ENCODE results near the gene NAALADL2.

DNA sequence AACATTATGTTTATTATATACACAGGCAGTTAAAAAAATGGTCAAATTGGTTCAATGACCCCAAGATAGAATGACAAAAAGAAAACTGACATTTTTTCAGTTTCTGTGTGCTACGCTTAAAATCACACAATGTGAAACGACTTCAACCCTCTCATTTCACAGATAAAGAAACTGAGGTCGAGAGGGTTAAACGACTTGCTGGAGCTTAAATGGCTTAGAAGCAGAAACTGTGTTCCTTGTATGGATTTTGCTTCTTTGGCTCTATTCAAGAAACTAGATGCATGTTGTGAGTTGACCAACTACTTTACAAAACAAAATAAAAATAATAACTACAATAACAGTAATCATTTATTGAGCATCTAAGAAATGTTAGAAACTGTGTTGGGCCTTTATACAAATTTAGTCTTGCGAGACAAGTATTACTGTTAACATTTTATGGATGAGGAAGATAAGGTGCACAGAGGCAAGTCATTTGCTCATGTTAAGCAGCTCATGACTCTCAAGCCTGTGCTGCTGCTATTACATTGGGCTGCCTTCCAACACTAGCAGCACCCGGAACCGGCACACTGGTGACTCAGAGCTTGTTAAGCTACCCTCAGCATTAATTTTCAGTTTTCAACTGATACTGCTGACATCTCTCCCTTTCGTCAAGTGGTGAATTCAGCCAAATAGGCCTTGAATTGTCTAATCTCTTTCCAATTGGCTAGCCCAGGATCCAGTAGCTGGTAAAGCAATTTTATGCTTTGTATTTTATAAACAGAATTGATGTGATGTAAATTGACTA, 487.6 kb downstream of the NAALADL2 start:
- TF ChIP-seq, protein P1, sequence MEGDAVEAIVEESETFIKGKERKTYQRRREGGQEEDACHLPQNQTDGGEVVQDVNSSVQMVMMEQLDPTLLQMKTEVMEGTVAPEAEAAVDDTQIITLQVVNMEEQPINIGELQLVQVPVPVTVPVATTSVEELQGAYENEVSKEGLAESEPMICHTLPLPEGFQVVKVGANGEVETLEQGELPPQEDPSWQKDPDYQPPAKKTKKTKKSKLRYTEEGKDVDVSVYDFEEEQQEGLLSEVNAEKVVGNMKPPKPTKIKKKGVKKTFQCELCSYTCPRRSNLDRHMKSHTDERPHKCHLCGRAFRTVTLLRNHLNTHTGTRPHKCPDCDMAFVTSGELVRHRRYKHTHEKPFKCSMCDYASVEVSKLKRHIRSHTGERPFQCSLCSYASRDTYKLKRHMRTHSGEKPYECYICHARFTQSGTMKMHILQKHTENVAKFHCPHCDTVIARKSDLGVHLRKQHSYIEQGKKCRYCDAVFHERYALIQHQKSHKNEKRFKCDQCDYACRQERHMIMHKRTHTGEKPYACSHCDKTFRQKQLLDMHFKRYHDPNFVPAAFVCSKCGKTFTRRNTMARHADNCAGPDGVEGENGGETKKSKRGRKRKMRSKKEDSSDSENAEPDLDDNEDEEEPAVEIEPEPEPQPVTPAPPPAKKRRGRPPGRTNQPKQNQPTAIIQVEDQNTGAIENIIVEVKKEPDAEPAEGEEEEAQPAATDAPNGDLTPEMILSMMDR (conservative IDR thresholded peaks at IDR 0.05) = no peak
- TF ChIP-seq EZH2 (IDR thresholded peaks at IDR 0.05; ENCODE audit: low read depth) = no peak
